Jurkat, Clone E6-1 (cell line): Measurements from ENCODE around the gene ETNPPL.

Experiments used
- DNase-seq: peaks from one replicate; pipeline ENCODE4 v3.0.0-alpha.2; 2011; ENCODE audit warnings: low read depth, low spot score
- H3K4me3 ChIP-seq: 2 replicates; pipeline ENCODE4 v1.5.1; 2011; ENCODE audit warnings: mild to moderate bottlenecking, low read length, control low read depth, moderate library complexity

ETNPPL gene

DNA sequence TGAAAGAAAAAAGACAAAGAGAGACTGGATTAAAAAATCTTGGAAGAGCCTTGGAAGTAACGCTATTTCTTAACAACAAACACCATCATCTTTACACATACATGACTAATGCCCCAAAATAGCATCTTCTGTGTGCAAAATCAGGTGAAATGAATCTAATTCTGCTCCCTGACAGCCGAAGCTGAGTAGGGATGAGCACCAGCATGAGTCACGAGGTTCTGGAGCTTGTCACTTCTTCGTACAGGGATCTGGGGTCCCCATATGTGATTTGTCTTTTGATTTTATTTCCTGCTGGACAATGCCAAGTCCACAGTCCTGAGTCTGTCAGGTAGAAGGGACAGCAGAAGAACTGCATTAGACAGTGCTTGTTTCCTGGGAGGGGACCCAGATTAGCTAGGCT lies 56.6 kb downstream of the ETNPPL start:
- DNase-seq, result no peak
- no peak overlapping the region for H3K4me3 ChIP-seq

- H3K4me3 ChIP-seq, result no peak overlapping the region
- DNase-seq, result no peak
Measured at GRCh38 chr4:108703966-108704365, 58.9 kb downstream of the ETNPPL start.

GRCh38 chr4:108703370-108703769 lies 59.5 kb downstream of the ETNPPL start:
- no peak for DNase-seq
- H3K4me3 ChIP-seq, result no peak overlapping the region

GRCh38 chr4:108702960-108703359 lies 59.9 kb downstream of the ETNPPL start:
- DNase-seq, result peak; percentile 67
- peak overlapping the region; percentile 5 for H3K4me3 ChIP-seq

DNA sequence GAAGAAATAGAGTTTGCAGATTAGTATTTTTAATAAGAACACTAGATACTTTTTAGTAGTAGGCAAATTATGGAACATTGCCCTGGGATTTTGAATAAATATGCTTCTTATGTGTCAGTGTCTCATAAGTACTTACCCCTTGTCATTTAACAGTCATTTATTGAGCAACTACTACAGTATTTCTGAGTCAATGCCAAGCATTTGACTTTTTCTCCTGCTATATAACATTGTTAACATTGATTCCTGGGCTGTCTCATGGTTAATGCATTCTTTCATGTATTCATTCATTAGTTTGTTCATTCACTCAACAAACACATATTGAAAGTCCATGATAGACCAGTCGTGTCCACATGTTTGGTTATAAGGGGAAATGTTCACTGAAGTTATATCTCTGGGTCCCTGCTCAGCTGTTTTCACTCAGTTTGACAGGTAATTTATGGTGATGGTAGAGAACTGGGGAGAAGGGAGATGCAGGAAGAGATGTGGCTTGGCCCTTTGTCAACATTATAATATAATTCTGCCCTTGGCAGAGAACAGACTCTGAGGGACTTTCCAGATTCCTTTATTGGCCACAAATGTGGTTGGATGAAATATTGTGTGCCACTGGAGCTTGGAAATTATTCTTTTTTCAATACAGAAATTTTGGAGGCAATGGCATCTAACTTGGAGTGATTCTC lies 62.6 kb downstream of the ETNPPL start:
- no peak overlapping the region for H3K4me3 ChIP-seq
- no peak for DNase-seq

DNA sequence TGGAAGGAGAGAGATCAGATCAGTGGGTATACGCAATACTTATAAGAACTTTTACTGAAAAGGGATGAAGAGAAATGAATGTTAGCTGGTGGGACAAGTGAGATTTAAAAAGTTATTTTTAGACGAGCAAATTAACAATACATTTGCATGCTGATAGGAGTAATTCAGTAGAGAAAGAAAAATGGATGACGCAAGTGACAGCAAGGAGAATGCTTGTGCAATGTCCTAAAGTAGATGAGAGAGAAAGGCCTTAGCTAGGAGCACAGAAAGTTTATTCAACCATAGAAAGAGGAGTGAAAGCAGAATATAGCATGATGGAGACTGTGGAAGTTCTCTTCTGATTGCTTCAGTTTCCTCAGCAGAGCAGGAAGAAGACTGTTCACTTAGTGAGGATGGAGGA lies 66.7 kb downstream of the ETNPPL start:
- no peak overlapping the region for H3K4me3 ChIP-seq
- no peak for DNase-seq

GRCh38 chr4:108695062-108695461 lies 67.8 kb downstream of the ETNPPL start:
- H3K4me3 ChIP-seq, result no peak overlapping the region
- DNase-seq, result no peak

DNA sequence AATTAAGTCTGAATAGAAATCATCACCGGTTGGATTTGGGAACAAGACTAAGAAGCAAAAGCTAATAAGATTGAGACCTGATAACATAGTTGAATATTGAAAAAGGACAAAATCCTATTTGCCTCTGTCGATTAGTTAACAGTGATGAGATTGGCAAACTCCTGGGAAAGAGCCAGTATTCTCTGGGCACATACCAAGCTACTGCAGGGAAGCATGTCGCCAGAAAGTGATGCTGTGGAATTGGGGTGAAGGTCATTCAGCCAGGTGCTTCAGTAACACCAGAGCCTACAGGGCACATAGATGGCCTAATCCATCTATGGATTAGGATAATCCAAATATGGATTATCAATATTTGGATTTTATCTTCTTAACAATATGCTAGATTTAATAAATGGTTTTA lies 68.4 kb downstream of the ETNPPL start:
- H3K4me3 ChIP-seq, result no peak overlapping the region
- DNase-seq, result no peak

- H3K4me3 ChIP-seq, result no peak overlapping the region
- no peak for DNase-seq
Measured at GRCh38 chr4:108693819-108694218, 69.0 kb downstream of the ETNPPL start.

DNA sequence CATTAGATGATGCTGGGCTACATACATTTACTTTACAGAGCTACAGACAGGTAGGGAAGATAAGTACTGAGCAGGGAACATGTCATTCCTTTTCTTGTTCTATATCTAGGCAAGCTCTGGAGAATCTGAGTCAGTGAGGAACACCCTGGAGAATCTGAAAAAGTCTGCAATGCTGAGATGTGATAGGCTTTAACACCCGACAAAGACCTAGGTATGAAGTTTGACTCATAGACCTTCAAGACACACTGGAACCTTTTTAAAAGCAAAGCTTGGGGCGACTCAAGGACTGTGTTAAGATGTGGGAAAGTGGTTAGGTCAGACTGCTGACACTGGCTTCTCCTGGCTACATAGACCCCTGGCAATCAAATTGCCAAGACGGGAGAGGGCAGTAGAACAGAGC lies 69.6 kb downstream of the ETNPPL start:
- no peak for DNase-seq
- no peak overlapping the region for H3K4me3 ChIP-seq
